ENCODE data around the gene PPP1R15B. TPM values are rescaled to one million over a fixed set of nuclear protein-coding genes. Genes with fewer than 3 reads are reported as not detected.

PPP1R15B gene
- total and polyA plus RNA-seq, 10 of the 15 experiments (the other 5 are each of a cell fraction or from before 2014, with no cell fraction given): 13.9 to 38.1 (median 26.5) TPM

GRCh38 chr1:204406621-204407020 lies 5.0 kb downstream of the PPP1R15B start:
- intact Hi-C loops (cut with micrococcal nuclease; ENCODE audit: unreplicated experiment) (no loop called here), in situ Hi-C loops (cut with MboI) (no loop called here)
- Histone ChIP-seq H3K4me1 (ENCODE audit: control insufficient read depth, insufficient read depth, low read length) (no peaks in the 10 kb centered on the region), H3K36me3 (ENCODE audit: control insufficient read depth in 2 of 2, insufficient read depth in 2 of 2, low read length in 1 of 2) (peaks cover 1 to 20% of the 10 kb centered on the region in 2 experiments), H4K20me1 (ENCODE audit: control insufficient read depth, insufficient read depth) (peaks cover 13% of the 10 kb centered on the region), H3K9me3 (replicated peaks; ENCODE audit: control insufficient read depth, insufficient read depth, low read length) (no peaks in the 10 kb centered on the region), H3K4me2 (ENCODE audit: control insufficient read depth, insufficient read depth) (peak overlapping the region; percentile 49), H3K9ac (ENCODE audit: control insufficient read depth, insufficient read depth, low read length) (no peak overlapping the region; the same call in 1 of the 2 replicates), H3K27me3 (replicated peaks in 1 of 2; ENCODE audit: control insufficient read depth in 2 of 2, insufficient read depth in 2 of 2, low read length in 1 of 2) (no peaks in the 10 kb centered on the region), H3K79me2 (ENCODE audit: control insufficient read depth, insufficient read depth, low read length) (peaks cover 85% of the 10 kb centered on the region), H3K27ac (ENCODE audit: control insufficient read depth, insufficient read depth) (no peak overlapping the region), H2AFZ (ENCODE audit: control insufficient read depth, low read depth, low read length) (no peak overlapping the region), H3K4me3 (peak overlapping the region; percentile 87)
- ChIA-PET SMC1A (ENCODE audit: uncharacterized antibody, unreplicated experiment) (interaction anchor here (1.1 to 2.6 kb wide), 4 partner anchors 8 to 38 kb away, joined by 4 to 16 read pairs (median 8); no protein-coding TSS in a partner anchor), RAD21 (ENCODE audit: unreplicated experiment) (interaction anchor here (0.6 to 2.2 kb wide), 7 partner anchors 8 to 560 kb away, joined by 3 to 13 read pairs (median 7); no protein-coding TSS in a partner anchor), POLR2A (interaction anchor here (0.8 kb wide), 1 partner anchor 108 kb away, joined by 8 read pairs; no protein-coding TSS in a partner anchor), CTCF (interaction anchor here (0.8 to 4.7 kb wide), 8 partner anchors 8 to 100 kb away, joined by 3 to 73 read pairs (median 6); no protein-coding TSS in a partner anchor)
- 49% methylated on average over 4 of the region's 4 CpGs for WGBS (ENCODE audit: insufficient coverage, insufficient replicate concordance, low lambda C conversion rate, missing lambda C conversion rate)
- ATAC-seq (no peak), DNase-seq (ENCODE audit: low read depth, low spot score) (no peak), FAIRE-seq (no peak)
- BruUV-seq (replicated peaks): no TSS peak
- TF ChIP-seq BCL3 (IDR thresholded peaks at IDR 0.05; ENCODE audit: borderline replicate concordance, insufficient read depth, low read depth, low read length, poor library complexity, severe bottlenecking): no peak

GRCh38 chr1:204405988-204406387 lies 5.6 kb downstream of the PPP1R15B start:
- CTCF ChIA-PET: interaction anchor here (0.9 kb wide), 1 partner anchor 25 kb away, joined by 6 read pairs; no protein-coding TSS in a partner anchor
- DNase-seq (ENCODE audit: low read depth, low spot score): no peak
- WGBS (ENCODE audit: insufficient coverage, insufficient replicate concordance, low lambda C conversion rate, missing lambda C conversion rate): 0% methylated on average over 2 of the region's 2 CpGs
- intact Hi-C loops (cut with micrococcal nuclease; ENCODE audit: unreplicated experiment): no loop called here
- Histone ChIP-seq H2AFZ (ENCODE audit: control insufficient read depth, low read depth, low read length) (no peak overlapping the region), H3K9me3 (replicated peaks; ENCODE audit: control insufficient read depth, insufficient read depth, low read length) (no peaks in the 10 kb centered on the region), H3K79me2 (ENCODE audit: control insufficient read depth, insufficient read depth, low read length) (peaks cover 79% of the 10 kb centered on the region), H3K9ac (ENCODE audit: control insufficient read depth, insufficient read depth, low read length) (no peak overlapping the region; the same call in 1 of the 2 replicates), H3K4me2 (ENCODE audit: control insufficient read depth, insufficient read depth) (peak overlapping the region; percentile 49), H3K36me3 (ENCODE audit: control insufficient read depth in 2 of 2, insufficient read depth in 2 of 2, low read length in 1 of 2) (peaks cover 2 to 24% of the 10 kb centered on the region in 2 experiments), H3K4me1 (ENCODE audit: control insufficient read depth, insufficient read depth, low read length) (no peaks in the 10 kb centered on the region), H3K4me3 (peak overlapping the region; percentile 55; the same call in 1 of the 2 replicates), H4K20me1 (ENCODE audit: control insufficient read depth, insufficient read depth) (peaks cover 13% of the 10 kb centered on the region), H3K27ac (ENCODE audit: control insufficient read depth, insufficient read depth) (no peak overlapping the region), H3K27me3 (replicated peaks in 1 of 2; ENCODE audit: control insufficient read depth in 2 of 2, insufficient read depth in 2 of 2, low read length in 1 of 2) (no peaks in the 10 kb centered on the region)
- BruUV-seq (replicated peaks): no TSS peak
- in situ Hi-C loops (cut with MboI): no loop called here
- POLR2A ChIA-PET: no interaction called here
- no peak for FAIRE-seq
- SMC1A ChIA-PET (ENCODE audit: uncharacterized antibody, unreplicated experiment): interaction anchor here (1.1 to 2.6 kb wide), 2 partner anchors 24 to 37 kb away, joined by 4 to 11 read pairs; no protein-coding TSS in a partner anchor
- RAD21 ChIA-PET (ENCODE audit: unreplicated experiment): interaction anchor here (1.2 kb wide), 1 partner anchor 173 kb away, joined by 3 read pairs; no protein-coding TSS in a partner anchor
- ATAC-seq: no peak; the same call in 2 of the 3 replicates
- no peak for TF ChIP-seq NR2C1 (IDR thresholded peaks at IDR 0.05)
- TF ChIP-seq ZNF592 (IDR thresholded peaks at IDR 0.05): no peak
- TF ChIP-seq POLR2AphosphoS5 (IDR thresholded peaks at IDR 0.05; ENCODE audit: low read length): no peak
- no peak for TF ChIP-seq ETV6 (conservative IDR thresholded peaks at IDR 0.05 in 1 of 2, IDR thresholded peaks at IDR 0.05 in 1 of 2; ENCODE audit: borderline replicate concordance in 1 of 2, low read depth in 1 of 2)
- TF ChIP-seq RELA (IDR thresholded peaks at IDR 0.05; ENCODE audit: borderline replicate concordance, partially characterized antibody): no peak
- no peak for TF ChIP-seq NFXL1 (IDR thresholded peaks at IDR 0.05; ENCODE audit: borderline replicate concordance)
- TF ChIP-seq NFYA (IDR thresholded peaks at IDR 0.05; ENCODE audit: borderline replicate concordance, low read depth, low read length): no peak

Data from GM12878 (cell line).